Measurements from ENCODE around the gene PLD5. TPM values are rescaled to one million over a fixed set of nuclear protein-coding genes. Genes with fewer than 3 reads are reported as not detected.
A peak's percentile ranks its signal among the peaks of the same experiment; 100 is the strongest.
"Not testable (repeated sequence)": the region's sequence is repeated elsewhere in the genome, so short reads cannot be mapped to it uniquely, and the experiment has no call there.

The PLD5 gene
- total RNA-seq, 1 experiment from 2014 or later: not detected

DNA sequence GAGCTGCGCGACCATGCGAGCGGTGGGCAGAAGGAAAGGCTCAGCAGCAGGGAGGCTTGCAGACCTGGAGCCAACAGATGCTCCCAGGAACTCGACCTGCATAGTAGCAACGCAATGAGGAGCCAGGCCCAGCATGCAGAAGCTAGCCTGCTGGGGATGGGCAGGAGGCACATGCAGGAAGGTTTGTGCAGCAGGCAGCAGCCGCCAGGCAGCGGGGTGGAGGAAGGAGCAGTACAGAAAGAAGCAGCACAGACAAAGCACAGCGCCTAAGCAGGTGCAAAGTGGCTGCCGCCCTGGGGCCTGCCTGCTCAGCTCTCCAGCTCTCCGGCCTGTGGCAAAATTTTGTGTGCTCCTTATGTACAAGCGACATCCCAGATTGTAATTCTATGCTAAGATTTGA, 312.1 kb downstream of the PLD5 start:
- no peak for DNase-seq (ENCODE audit: low spot score)

DNA sequence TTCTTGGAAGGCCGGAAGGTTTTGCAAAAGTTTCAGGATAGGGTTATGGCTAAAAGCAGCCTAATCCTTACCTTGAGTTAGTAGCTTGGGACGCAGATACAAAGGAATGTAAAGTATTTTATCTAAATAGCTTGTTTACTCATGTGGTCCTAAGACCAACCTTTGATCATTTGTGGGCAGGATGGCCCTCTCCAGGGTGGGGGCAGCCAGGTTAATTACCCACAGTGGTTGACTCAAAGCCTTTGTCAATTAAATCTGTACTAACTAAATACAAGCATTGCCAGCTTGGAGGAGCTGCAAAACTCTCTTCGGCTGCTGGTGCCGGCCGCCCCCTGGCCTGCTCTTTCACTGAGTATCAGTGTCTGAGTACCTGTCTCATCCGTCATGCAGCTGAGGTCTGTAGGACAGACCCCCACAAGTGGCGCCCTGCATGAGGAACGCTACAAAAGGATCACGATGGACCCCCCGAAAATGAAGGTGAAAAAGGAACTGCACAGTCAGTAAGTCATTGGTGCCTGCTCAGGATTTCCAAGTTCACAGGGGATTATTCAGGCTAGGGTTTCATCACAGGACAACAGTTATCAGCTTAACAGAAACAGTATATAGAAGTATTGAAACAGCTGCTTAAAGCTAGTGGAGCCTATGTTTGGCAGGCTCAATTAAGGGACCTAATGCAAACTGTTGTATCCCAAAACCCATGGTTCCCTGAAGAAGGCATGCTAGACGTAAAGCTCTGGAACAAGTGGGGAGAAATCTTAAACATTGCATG, 313.1 kb downstream of the PLD5 start:
- peak; percentile 29 for DNase-seq (ENCODE audit: low spot score)

DNA sequence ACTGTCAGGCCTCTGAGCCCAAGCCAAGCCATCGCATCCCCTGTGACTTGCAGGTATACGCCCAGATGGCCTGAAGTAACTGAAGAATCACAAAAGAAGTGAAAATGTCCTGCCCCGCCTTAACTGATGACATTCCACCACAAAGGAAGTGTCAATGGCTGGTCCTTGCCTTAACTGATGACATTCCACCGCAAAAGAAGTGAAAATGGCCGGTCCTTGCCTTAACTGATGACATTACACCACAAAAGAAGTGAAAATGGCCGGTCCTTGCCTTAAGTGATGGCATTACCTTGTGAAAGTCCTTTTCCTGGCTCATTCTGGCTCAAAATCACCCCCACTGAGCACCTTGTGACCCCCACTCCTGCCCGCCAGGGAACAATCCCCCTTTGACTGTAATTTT, 314.2 kb downstream of the PLD5 start:
- not testable (repeated sequence) for DNase-seq (ENCODE audit: low spot score)

DNA sequence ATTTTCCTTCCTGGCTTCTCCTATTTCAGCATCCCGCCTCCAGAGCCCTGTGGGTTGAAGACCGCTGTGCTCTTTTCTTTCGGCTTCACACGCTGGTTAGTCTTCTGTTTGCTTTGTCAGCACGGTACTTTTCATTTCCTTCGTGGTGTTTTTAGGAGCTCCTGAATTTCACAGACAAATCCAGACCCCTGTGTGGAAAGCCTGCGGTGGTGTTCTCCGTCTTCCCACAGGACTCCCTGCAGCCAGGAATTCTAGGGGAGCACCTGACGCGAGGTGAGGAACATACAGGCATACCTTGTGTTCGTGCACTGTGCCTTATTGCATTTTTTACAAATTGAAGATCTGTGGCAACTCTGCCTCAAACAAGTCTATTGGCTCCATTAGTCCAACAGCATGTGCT, 315.4 kb downstream of the PLD5 start:
- DNase-seq (ENCODE audit: low spot score): no peak

DNA sequence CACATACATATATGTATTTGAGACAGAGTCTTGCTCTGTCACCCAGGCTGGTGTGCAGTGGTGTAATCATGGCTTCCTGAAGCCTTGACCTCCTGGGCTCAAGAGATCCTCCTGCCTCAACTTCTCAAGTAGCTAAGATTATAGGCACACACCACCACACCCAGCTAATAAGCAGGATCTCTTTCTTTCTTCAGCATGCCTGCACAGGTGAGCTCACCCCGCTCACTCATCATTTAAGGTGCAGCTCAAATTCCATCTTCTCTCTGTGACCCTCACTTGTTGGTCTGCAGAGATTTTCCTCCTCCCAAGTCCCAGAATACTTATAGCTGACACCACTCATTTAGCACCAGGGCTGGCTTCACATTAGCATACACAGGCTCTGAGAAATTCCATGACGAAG, 316.5 kb downstream of the PLD5 start:
- no peak for DNase-seq (ENCODE audit: low spot score)

DNA sequence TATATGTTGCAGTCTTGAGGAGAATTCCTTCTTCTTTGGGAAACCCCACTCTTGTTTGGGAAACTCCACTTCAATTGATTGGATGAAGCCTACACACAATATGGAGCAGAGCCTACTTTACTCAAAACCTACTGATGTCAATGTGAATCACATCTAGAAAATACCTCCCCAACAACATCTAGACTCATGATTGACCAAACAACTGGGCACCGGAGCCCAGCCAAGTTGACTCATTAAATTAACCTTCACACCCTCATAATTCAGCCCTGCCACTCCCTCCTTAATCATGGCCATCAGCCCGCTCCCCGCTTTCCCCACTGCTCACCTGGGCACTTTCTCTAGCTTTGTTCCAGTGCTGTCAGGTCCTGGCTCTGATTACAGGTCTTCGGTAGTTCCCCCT, 317.5 kb downstream of the PLD5 start:
- no peak for DNase-seq (ENCODE audit: low spot score)

DNA sequence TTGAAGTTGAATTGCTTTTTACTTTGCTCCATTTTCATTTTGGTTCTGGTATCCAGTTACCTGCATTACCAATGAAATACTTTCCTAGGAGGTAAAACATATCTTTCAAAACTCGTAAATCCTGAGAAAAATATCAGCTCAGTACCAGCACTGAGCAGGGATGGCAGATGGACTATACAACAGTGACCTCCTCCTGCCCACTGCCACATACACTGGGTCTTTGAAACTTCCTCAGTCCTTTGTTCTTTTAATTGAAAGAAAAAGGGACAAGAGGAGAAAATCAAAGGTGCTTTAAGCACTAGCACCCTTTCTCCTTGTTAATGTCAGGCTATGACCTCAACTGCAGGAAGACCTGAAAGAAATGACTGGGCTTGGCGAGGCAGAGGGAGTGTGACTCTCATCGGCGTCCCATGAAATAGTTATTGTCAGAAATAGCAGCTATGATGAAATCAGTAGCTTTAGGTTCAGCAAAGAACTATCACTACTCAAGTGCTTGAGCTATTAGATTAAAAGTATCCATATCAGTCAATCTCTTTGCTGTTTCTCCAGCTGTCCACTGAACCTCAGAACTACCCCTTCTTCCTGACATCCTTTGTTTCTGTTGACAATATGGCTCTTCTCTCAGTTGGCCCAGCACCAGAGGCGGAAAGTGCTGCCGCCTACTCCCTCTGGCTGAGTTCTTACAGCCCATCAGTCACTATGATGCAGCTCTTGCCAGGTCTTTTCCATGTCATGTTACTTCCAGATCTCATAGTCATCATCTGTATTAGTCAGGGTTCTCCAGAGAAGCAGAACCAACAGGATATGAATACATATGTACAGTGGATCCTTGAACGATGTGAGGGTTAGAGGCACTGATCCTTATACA, 318.6 kb downstream of the PLD5 start:
- DNase-seq (ENCODE audit: low spot score): no peak

DNA sequence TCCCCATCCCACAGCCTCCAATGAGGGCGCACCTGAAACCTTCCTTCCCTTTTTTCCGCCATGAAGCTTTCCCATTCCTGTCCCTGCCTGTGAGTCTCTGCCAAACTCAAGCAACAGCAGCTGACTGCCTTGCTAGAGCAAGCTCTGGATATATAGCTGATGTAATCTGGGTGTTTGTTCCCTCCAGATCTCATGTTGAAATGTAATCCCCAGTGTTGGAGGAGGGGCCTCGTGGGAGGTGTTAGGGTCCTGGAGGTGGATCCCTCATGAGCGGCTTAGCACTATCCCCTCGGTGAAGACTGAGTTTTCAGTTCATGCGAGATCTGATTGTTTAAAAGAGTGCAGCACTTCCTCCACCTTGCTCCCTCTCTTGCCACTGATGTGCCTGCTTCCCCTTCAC, 321.2 kb downstream of the PLD5 start:
- DNase-seq (ENCODE audit: low spot score): no peak

DNA sequence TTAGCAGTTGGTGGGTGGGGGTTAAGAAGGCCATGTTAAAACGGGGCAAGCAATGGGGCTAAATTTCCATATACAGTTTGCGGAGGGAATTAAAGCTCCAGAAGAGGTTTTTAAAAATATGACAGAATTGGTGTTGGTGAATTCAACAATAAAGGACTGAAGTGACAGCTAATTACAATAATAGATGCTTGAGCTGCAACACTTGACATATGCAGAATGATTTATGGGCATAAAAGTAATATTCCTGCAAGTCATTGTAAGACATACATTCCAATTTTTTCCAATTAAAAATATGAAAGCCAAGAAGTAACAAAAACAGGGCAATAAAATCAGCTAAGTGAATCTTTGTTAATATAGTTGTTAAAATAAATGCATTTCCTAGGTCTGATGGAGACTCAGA, 323.4 kb downstream of the PLD5 start:
- no peak for DNase-seq (ENCODE audit: low spot score)

DNA sequence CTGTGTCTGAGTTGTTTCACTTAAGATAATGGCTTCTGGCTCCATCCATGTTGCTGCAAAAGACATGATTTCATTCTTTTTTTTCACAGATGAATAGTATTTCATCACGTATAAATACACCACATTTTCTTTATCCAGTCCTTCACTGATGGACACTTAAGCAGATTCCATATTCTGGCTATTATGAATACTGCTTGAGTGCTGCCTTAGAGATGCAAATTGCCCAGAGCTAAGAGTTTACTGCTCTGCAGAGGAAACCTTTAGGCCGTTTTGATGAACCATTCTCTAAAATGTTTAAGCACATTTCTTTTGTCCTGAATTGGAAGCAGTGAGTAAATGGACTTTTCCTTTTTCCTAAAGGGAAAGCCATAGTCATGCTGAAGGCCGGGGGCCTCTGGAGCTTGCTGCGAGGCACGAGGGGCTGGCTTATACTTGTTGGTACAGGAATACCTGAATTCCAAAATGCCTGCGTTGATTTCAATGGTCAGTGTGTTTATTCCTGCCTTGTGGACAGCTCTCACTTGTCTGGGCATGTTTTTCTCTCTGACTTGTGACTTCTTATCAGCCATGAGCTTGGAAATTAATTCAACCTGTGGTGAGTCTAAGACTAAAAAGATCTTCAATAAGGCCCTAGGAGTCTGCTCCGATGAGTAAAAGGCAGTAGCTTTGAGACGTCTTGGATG, 324.6 kb downstream of the PLD5 start:
- DNase-seq (ENCODE audit: low spot score): no peak

DNA sequence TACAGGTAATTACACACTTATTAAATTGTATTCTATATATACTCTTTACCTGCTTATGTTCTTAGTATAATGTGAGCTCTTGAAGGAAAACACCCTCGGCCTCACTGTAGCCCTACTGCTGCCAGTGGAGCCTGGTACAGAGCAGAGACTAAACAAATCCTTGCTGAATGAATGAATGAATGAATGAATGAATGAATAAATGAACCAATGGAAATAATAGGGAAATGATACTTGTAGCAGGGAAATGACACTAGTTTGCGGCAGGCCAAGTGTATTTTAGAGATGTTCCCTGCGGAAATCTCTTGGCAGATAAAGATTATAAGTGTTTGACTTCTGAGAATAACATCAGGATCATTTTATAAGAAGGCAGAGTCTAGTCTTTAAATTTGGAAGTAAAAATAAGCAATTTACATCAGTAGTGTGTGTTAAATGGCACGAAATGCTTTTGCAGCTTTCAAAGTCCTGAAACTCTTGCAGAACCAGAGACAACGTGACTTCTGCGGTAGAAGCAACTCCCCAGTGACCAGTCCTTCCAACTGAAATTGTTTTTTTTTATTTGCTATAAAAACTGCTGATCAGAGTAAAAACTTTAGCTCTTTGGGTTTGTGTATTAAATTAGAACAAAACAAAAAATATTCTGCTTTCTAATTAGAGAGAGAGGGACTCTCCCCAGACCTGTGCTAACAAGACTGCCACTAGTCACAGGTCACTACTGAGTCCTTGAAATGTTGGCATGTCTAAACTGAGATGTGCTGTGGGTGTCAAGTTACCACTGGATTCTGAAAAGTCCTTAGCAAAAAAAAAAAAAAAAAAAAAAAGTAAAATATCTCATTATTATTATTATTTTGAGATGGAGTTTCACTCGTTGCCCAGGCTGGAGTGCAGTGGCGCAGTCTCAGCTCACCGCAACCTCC, 326.3 kb downstream of the PLD5 start:
- no peak for DNase-seq (ENCODE audit: low spot score)

DNA sequence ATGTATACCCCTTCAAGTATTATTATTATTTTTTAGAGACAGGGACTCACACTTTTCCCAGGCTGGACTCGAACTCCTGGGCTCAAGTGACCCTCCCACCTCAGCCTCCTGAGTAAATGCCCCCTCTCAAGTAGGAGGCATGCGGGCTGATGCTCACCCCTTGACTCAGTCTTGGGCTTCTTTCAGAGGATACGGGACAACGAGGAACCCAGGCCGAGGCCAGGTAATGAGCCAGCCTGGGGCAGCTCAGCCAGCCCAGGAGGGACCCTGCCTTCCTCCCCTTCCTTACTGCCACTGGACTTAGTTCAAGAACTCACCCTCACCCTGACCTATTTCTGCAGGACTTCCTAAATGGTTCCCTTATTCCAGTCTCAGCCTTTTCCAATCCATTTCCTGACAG, 327.6 kb downstream of the PLD5 start:
- DNase-seq (ENCODE audit: low spot score): no peak

DNA sequence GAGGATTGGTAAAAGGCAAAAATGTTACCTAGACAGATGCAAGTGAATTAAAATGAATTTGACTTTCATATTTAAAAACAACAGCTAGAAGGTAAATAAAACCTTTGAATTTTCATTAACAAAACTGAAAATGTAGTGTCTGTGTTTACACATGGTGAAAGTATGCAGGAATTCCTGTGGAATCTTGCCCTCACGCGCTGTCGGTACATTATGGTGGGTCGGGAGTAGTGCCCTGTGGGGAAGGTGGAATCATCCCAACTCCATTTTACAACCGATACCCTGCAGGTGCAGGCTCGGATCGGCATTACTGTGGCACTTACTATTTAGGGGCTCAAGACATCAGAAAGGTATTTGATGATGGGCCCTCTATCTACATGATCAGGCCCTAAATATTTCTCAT, 328.4 kb downstream of the PLD5 start:
- DNase-seq (ENCODE audit: low spot score): no peak

DNA sequence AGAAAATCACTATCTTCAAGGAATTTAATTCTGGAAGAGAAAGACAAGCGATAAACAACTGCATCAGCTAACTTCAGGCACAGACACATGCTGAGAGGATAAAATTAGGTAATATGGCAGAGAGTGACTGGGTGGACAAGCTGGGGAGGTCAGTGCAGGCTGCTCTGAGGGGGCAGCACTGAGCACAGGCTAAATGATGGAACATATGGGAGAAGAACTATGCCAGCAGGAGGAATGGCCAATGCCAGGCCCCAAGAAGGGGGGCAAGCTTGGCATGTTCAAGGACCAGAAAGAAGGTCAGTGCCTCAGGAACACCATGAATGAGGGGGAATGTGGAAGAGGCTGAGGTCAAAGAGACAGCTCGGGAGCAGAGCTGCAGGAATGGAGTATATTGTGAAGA, 334.9 kb downstream of the PLD5 start:
- peak; percentile 17 for DNase-seq (ENCODE audit: low spot score)

DNA sequence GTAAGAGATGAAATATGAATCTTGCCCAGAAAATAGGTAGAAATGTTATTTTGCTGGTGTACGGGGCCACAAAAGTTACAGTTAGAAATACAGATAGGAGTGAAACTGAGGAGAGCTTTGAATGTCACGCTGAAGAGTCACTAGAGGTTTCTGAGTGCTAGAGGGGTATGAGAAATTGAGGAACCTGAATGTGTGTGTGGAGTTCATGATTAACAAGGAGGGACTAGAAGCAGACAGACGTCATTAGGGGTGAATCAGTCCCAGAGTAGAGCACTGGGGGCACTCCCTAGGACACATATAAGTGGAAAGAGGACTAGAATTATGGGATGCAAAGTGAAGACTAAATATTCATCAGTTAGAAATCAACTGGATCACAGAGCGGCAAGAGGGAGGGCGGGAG, 336.7 kb downstream of the PLD5 start:
- DNase-seq (ENCODE audit: low spot score): no peak

DNA sequence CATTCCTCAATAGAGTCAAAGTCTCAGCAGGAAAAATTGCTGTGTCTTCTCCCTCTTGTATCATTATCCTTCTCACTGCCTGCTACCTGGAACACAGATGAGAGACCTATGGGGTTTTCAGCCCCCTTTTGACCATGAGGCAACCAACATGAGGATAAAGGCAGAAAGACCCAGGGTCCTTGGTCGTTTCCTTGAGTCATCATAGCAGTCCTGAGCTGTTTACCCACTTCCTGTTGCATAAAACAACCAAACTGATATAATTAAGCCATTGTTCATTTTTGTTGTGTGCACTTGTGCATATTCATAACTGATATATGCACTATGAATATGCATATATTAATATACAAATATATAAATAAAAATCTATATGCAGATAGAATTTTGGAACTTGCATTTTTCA, 337.3 kb downstream of the PLD5 start:
- DNase-seq (ENCODE audit: low spot score): no peak

DNA sequence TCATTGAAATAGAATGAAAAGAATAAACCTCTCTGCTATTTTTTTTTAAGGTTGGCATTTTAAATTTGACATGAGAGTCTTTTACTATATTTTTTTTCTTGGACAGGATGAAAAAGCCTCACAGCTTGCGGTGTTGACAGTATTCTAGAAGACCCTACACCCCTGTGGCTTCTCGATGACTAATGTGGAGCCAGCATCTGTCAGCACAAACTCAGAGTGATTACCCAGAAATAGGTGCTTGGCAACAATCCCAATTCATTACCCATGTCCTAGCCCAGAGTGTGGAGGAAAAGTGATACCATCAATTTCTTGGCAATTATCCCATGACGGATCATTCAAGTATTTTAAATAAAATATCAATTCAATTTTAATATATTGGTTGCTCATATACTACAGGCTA, 338.8 kb downstream of the PLD5 start:
- no peak for DNase-seq (ENCODE audit: low spot score)

DNA sequence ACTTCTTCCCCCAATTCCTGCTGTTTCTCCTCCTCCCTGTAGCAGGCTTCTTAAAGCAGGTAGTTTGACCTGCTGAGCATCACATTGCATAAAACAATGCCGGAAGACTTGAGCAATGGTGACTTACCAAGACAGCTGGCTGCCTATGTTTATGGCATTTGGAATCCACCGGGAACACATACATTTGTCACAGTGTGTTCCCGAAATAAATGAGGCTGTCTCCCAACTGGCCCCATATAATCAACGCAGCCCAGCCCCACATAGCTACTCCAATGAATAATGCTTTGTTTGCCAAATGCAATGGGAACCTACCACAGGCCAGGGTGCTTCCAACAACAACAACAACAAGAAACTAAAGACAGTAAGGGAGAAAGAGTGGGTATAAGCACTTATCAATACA, 339.5 kb downstream of the PLD5 start:
- DNase-seq (ENCODE audit: low spot score): no peak

DNA sequence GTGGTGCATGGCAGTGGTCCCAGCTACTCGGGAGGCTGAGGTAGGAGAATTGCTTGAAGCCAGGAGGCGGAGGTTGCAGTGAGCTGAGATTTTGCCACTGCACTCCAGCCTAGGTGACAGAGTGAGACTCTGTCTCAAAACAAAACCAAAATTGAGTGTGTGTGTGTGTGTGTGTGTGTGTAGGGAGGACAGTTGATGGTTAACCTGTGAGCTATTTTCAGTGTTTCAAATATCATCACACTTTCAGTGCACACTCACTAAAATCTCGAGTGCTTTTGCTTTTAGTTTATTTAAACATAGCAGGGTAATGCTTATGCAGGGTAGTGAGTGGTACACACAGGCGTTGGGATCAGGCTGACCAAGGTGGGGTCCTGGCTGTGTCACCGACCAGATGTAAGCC, 344.7 kb downstream of the PLD5 start:
- not testable (repeated sequence) for DNase-seq (ENCODE audit: low spot score)

DNA sequence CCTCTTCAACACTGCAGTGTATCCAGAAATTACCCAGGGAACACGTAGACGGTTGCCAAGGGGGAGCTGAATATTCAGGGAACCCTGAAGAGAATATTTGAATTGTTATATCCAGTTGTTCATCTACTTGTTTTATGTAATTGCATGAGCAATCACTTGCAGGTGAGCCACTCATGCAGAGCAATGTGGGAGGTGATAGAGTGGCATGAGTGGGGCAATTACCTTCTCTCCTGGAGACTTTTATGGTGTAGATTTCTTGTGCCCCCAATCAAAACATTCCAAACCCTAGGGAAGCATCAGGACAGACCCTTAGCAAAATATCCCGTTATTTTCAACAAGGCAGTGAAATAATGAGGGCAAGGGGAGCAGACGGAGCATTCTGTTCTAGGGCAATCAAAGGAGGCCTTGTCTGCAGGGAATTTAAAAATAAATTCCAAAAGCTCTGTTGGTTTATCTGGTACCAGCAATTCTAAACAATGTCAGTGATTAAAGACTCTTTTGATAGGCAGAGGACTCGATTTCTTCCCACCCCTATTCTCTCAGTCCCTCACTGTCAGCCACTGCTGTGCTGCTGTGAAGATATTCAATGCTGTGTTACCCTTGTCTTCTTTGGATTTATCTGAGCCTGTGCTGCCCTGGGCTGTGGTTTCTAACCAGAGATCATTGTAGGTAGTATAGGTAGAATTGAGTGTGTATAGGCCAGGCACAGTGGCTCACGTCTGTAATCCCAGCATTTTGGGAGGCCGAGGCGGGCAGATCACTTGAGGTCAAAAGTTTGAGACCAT, 345.4 kb downstream of the PLD5 start:
- DNase-seq (ENCODE audit: low spot score): no peak

DNA sequence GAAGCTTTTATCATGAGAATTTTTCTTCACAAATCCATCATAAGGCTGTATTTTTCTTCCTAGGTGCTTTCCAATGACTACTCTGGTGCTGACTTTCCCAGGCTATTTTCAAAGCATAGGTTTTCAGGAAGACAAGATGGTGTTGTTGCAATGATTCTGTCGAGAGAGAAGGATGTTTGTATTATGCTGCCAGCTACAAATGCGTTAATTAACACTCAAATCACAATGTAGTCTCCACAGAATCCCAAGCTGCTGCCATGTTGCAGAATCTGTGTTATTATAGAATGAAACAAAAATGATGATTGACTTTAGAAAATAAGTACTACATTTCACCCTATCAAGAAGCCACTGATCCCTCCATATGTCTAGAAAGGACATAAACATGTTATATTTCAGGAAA, 346.1 kb downstream of the PLD5 start:
- no peak for DNase-seq (ENCODE audit: low spot score)
